Keratinocyte (primary cell): ENCODE results near the gene ADGRV1. TPM values are rescaled to one million over a fixed set of nuclear protein-coding genes. Genes with fewer than 3 reads are reported as not detected.

Experiments
- DNase-seq: peaks from one replicate; pipeline ENCODE4 v3.0.0-alpha.2; 2011; ENCODE audit warnings: low read depth, missing footprints, low spot score
- FAIRE-seq: peaks from 2 replicates; lab custom pipeline; 2011; peaks lifted over from hg19 to GRCh38; lab: Jason Lieb, UNC
- H2AFZ ChIP-seq: 2 replicates; pipeline ENCODE4 v1.6.0; 2012; ENCODE audit warnings: low read length, control low read depth, inconsistent platforms; ENCODE audit not compliant: control insufficient read depth
- H3K27ac ChIP-seq: 2 replicates; pipeline ENCODE4 v1.5.1; 2011; ENCODE audit warnings: low read length; ENCODE audit not compliant: control insufficient read depth, insufficient read depth
- H3K27me3 ChIP-seq: 3 replicates; pipeline ENCODE4 v1.6.0; 2011; ENCODE audit warnings: low read length; ENCODE audit not compliant: control insufficient read depth, insufficient read depth; ENCODE audit errors: extremely low read depth
- H3K36me3 ChIP-seq, 2 experiments: 2 replicates in 1 of 2; 3 replicates in 1 of 2; pipeline ENCODE4 v1.5.1; 2011; ENCODE audit warnings: low read length in 2 of 2, mild to moderate bottlenecking in 1 of 2; ENCODE audit not compliant: control insufficient read depth in 2 of 2, insufficient read depth in 2 of 2; ENCODE audit errors: extremely low read depth in 1 of 2
- H3K4me1 ChIP-seq: 3 replicates; pipeline ENCODE4 v1.5.1; 2011; ENCODE audit warnings: low read length; ENCODE audit not compliant: control insufficient read depth, insufficient read depth; ENCODE audit errors: extremely low read depth
- H3K4me2 ChIP-seq: 3 replicates; pipeline ENCODE4 v1.6.0; 2011; ENCODE audit warnings: low read depth, low read length; ENCODE audit not compliant: control insufficient read depth, insufficient read depth; ENCODE audit errors: extremely low read depth
- H3K4me3 ChIP-seq, 3 experiments: fragments of 200-600 bp in 1 of 3; sonication (generic) in 1 of 3; 2 replicates in 2 of 3; 3 replicates in 1 of 3; pipeline ENCODE4 v1.5.1; 2011 to 2016; ENCODE audit warnings: low read length in 3 of 3, mild to moderate bottlenecking in 3 of 3, control low read depth in 2 of 3, inconsistent platforms in 1 of 3, low read depth in 1 of 3, mixed read lengths in 1 of 3, mixed run types in 1 of 3, moderate library complexity in 1 of 3; ENCODE audit not compliant: control insufficient read depth in 2 of 3, insufficient read depth in 2 of 3; ENCODE audit errors: extremely low read depth in 1 of 3
- H3K79me2 ChIP-seq: 2 replicates; pipeline ENCODE4 v1.6.0; 2012; ENCODE audit warnings: low read length; ENCODE audit not compliant: control insufficient read depth, insufficient read depth
- H3K9ac ChIP-seq: 3 replicates; pipeline ENCODE4 v1.6.0; 2011; ENCODE audit warnings: low read length; ENCODE audit not compliant: control insufficient read depth, insufficient read depth; ENCODE audit errors: extremely low read depth
- H3K9me1 ChIP-seq: 3 replicates; pipeline ENCODE4 v1.6.0; 2011; ENCODE audit warnings: low read length; ENCODE audit not compliant: control insufficient read depth, insufficient read depth; ENCODE audit errors: extremely low read depth
- H3K9me3 ChIP-seq: 2 replicates; pipeline ENCODE4 v1.5.1; 2012; ENCODE audit warnings: low read depth, low read length; ENCODE audit not compliant: control insufficient read depth
- H4K20me1 ChIP-seq: 3 replicates; pipeline ENCODE4 v1.6.0; 2011; ENCODE audit warnings: low read length; ENCODE audit not compliant: control insufficient read depth, insufficient read depth; ENCODE audit errors: extremely low read depth
- EZH2 ChIP-seq: IDR thresholded peaks from one replicate; pipeline ENCODE4 v1.6.1; 2012; ENCODE audit warnings: inconsistent platforms, mild to moderate bottlenecking, low read length, moderate library complexity
- dilution Hi-C: fragments of 300-500 bp; cut with MboI; formaldehyde crosslinking; loops from one replicate; pipeline ENCODE4 v1.7.0; 2020; ENCODE audit warnings: low sequenced_read_pairs; ENCODE audit not compliant: extremely low pct_ligation_motif_present
- polyA plus RNA-seq, 5 experiments: library from polyadenylated mRNA; depleted of rRNA in 3 of 5; stranded (reverse) in 3 of 5; stranded (forward) in 1 of 5; unstranded in 1 of 5; fragments of >200 nt; gene quantifications; 1 replicate in 1 of 5; 2 replicates in 3 of 5; 3 replicates in 1 of 5; pipeline versions ENCODE4 v1.2.1 to v1.2.3, GENCODE V29; 2011 to 2012; ENCODE audit warnings: missing spikeins in 2 of 5, low read depth in 1 of 5, low replicate concordance in 1 of 5
- TF ChIP-seq, protein P1 (sequence below), 3 experiments: IDR thresholded peaks in 1 of 3; conservative IDR thresholded peaks in 1 of 3; optimal IDR thresholded peaks in 1 of 3; 2 replicates in 2 of 3; 3 replicates in 1 of 3; pipeline versions ENCODE3 to v1.5.1; 2011; ENCODE audit warnings: low read length in 3 of 3, mild to moderate bottlenecking in 3 of 3, moderate library complexity in 2 of 3, control low read depth in 1 of 3, inconsistent platforms in 1 of 3; ENCODE audit not compliant: insufficient read depth in 2 of 3; ENCODE audit errors: extremely low read depth in 1 of 3

Gene ADGRV1
- polyA plus RNA-seq, 1 donor (not counting 4 experiments of a cell fraction or from before 2014, with no cell fraction given): 0.05 TPM

DNA sequence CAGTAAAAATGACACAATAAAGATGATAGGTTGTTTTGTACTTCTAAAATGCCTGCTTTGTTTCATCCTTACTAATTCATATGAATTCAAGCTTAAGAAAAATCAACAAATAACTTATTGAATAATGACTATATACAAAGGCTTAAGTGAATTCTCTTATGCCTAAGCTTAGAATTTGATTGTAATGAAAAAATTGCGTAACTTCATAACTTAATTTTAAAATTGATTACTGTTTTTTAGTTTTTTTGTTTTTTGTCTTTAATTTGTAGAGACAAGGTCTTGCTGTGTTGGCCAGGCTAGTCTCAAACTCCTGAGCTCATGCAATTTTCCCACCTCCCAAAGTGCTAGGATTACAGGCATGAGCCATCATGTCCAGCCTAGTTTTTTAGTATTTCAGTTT, 432.6 kb downstream of the ADGRV1 start:
- no peak for DNase-seq
- Histone ChIP-seq H3K9me3 (no peaks in the 10 kb centered on the region), H3K9ac (no peak overlapping the region), H3K4me1 (peaks cover 2% of the 10 kb centered on the region), H3K79me2 (no peaks in the 10 kb centered on the region), H3K27me3 (no peaks in the 10 kb centered on the region), H3K36me3 (no peaks in the 10 kb centered on the region), H3K4me3 (no peak overlapping the region), H3K9me1 (no peaks in the 10 kb centered on the region), H3K4me2 (no peak overlapping the region), H2AFZ (no peak overlapping the region), H4K20me1 (no peaks in the 10 kb centered on the region), H3K27ac (no peak overlapping the region)
- dilution Hi-C loops: no loop called here
- FAIRE-seq: no peak
- TF ChIP-seq, protein P1, sequence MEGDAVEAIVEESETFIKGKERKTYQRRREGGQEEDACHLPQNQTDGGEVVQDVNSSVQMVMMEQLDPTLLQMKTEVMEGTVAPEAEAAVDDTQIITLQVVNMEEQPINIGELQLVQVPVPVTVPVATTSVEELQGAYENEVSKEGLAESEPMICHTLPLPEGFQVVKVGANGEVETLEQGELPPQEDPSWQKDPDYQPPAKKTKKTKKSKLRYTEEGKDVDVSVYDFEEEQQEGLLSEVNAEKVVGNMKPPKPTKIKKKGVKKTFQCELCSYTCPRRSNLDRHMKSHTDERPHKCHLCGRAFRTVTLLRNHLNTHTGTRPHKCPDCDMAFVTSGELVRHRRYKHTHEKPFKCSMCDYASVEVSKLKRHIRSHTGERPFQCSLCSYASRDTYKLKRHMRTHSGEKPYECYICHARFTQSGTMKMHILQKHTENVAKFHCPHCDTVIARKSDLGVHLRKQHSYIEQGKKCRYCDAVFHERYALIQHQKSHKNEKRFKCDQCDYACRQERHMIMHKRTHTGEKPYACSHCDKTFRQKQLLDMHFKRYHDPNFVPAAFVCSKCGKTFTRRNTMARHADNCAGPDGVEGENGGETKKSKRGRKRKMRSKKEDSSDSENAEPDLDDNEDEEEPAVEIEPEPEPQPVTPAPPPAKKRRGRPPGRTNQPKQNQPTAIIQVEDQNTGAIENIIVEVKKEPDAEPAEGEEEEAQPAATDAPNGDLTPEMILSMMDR (optimal IDR thresholded peaks at IDR 0.05 in 1 of 3, IDR thresholded peaks at IDR 0.05 in 1 of 3, conservative IDR thresholded peaks at IDR 0.05 in 1 of 3; ENCODE audit: extremely low read depth in 1 of 3, insufficient read depth in 2 of 3, low read length in 3 of 3): no peak
- TF ChIP-seq EZH2: no peak

DNA sequence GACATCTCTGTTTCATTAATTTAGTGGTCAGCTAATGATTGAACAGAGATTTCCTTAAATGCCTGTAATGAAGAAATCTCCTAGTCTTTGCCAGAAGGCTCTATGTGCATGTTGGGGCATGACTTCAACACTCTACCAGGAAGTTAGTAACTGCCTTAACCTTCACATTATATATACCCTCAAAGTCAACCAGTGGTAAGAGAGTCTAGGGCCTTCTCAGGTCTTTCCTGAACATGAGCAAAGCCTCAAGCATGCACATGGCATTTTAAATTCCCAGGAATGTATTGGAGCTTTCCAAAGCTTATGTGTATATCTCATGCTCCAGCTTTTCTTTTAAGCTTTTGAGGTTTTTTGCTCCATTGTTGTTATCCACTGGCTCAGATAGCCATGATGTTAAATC, 436.2 kb downstream of the ADGRV1 start:
- FAIRE-seq: peak; percentile 75
- DNase-seq: peak; percentile 28
- H3K9ac ChIP-seq: no peak overlapping the region

More for the DNA sequence above, 436.2 kb downstream of the ADGRV1 start:
- Histone ChIP-seq H3K9me1 (no peaks in the 10 kb centered on the region), H2AFZ (no peak overlapping the region), H3K4me3 (no peak overlapping the region), H3K4me1 (peaks cover 2% of the 10 kb centered on the region), H4K20me1 (no peaks in the 10 kb centered on the region), H3K36me3 (no peaks in the 10 kb centered on the region), H3K27me3 (no peaks in the 10 kb centered on the region), H3K4me2 (no peak overlapping the region), H3K27ac (no peak overlapping the region), H3K79me2 (no peaks in the 10 kb centered on the region), H3K9me3 (no peaks in the 10 kb centered on the region)
- dilution Hi-C loops: no loop called here
- no peak for TF ChIP-seq EZH2
- TF ChIP-seq, protein P1 (optimal IDR thresholded peaks at IDR 0.05 in 1 of 3, IDR thresholded peaks at IDR 0.05 in 1 of 3, conservative IDR thresholded peaks at IDR 0.05 in 1 of 3; ENCODE audit: extremely low read depth in 1 of 3, insufficient read depth in 2 of 3, low read length in 3 of 3): no peak
